Mucosa of descending colon (tissue), 3 donors: ENCODE data around the gene SYT7. TPM values are rescaled to one million over a fixed set of nuclear protein-coding genes. Genes with fewer than 3 reads are reported as not detected.

ENCODE experiments used
- ATAC-seq: fragments of 200-7000 bp; cut with Tn5 transposase; one replicate; pipeline ENCODE4 v1.9.1; 2020; ENCODE audit warnings: mild to moderate bottlenecking, moderate library complexity
- DNase-seq, 3 donors: peaks; one replicate each; pipeline ENCODE4 v3.0.0-alpha.2; 2020
- H3K36me3 ChIP-seq: fragments of 200-600 bp; one replicate; pipeline ENCODE4 v1.8.0; 2021; ENCODE audit warnings: low read depth, mild to moderate bottlenecking
- H3K4me1 ChIP-seq: fragments of 200-600 bp; one replicate; pipeline ENCODE4 v1.8.0; 2021; ENCODE audit warnings: low read depth, mild to moderate bottlenecking
- H3K4me3 ChIP-seq: fragments of 200-600 bp; one replicate; pipeline ENCODE4 v1.8.0; 2021; ENCODE audit warnings: mild to moderate bottlenecking
- H3K9me3 ChIP-seq: fragments of 200-600 bp; one replicate; pipeline ENCODE4 v1.8.0; 2021; ENCODE audit warnings: mild to moderate bottlenecking
- intact Hi-C, 2 donors: fragments of 100-400 bp; cut with DNase I in 1 of 2; cut with micrococcal nuclease in 1 of 2; formaldehyde crosslinking; loops; one replicate each; pipeline versions ENCODE4 v1.11.0 to v1.11.1; 2022; cut with DNase I, micrococcal nuclease
- total RNA-seq, 3 donors: library from RNA; stranded (reverse); fragmentation: NEBNext Ultra II Directional in 2 of 3; extraction: Animal tissue kit (Norgen Biotek cat#: 25700) in 2 of 3; gene quantifications; one replicate each; pipeline versions ENCODE4 v1.2.1 to v1.2.4, GENCODE V29; 2021 to 2023
- TF ChIP-seq, protein P1 (sequence below): fragments of 200-600 bp; IDR thresholded peaks from one replicate; pipeline ENCODE4 v1.8.0; 2022; ENCODE audit warnings: antibody characterized with exemption, mild to moderate bottlenecking
- donor health status: DM: no; HTN: no; CAD: no; lungs with moderate emphysema.
- donor health status: DM: no; HTN: no; CAD: no.
- donor health status: DM: no; HTN: yes; CAD: no.

SYT7 gene
- total RNA-seq, 3 donors from 2014 or later = 8.2 to 19.7 (median 19.0) TPM

DNA sequence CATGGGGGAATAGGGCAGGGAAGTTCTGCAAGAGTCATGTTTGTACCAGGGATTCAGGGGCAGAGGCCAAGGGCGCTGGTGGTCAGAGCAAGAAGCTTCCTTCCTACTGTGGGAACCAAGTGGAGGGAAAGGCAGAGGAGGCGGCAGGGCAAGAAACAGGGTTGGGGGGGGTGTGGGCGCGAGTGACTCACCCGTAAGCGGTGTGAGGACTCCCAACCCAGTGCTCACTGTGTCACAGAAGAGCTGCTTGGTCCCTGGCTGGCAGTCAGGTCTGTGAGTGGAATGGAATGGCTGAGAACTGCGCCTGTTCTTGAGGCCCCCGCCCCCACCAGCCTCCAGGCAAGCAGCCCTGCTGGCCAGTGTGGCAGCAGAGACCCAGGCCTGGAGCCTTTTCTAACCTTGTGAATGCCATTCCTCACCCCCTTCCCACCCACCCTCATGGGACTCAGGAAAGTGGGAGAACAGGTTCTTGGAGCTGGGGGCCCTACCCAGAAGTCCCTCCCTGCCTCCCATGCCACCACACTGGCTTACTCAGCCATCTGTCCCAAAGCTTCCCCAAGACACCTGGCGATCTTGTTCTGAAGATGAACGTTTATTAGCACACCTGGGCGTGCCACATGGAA lies 67.6 kb downstream of the SYT7 start:
- peaks cover 16% of the 10 kb centered on the region for H3K4me1 ChIP-seq
- DNase-seq (no peak), ATAC-seq (no peak)
- TF ChIP-seq, protein P1, sequence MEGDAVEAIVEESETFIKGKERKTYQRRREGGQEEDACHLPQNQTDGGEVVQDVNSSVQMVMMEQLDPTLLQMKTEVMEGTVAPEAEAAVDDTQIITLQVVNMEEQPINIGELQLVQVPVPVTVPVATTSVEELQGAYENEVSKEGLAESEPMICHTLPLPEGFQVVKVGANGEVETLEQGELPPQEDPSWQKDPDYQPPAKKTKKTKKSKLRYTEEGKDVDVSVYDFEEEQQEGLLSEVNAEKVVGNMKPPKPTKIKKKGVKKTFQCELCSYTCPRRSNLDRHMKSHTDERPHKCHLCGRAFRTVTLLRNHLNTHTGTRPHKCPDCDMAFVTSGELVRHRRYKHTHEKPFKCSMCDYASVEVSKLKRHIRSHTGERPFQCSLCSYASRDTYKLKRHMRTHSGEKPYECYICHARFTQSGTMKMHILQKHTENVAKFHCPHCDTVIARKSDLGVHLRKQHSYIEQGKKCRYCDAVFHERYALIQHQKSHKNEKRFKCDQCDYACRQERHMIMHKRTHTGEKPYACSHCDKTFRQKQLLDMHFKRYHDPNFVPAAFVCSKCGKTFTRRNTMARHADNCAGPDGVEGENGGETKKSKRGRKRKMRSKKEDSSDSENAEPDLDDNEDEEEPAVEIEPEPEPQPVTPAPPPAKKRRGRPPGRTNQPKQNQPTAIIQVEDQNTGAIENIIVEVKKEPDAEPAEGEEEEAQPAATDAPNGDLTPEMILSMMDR = no peak
- H3K36me3 ChIP-seq = no peaks in the 10 kb centered on the region
- intact Hi-C loops = no loop called here
- H3K9me3 ChIP-seq = no peaks in the 10 kb centered on the region
- H3K4me3 ChIP-seq = no peak overlapping the region

DNA sequence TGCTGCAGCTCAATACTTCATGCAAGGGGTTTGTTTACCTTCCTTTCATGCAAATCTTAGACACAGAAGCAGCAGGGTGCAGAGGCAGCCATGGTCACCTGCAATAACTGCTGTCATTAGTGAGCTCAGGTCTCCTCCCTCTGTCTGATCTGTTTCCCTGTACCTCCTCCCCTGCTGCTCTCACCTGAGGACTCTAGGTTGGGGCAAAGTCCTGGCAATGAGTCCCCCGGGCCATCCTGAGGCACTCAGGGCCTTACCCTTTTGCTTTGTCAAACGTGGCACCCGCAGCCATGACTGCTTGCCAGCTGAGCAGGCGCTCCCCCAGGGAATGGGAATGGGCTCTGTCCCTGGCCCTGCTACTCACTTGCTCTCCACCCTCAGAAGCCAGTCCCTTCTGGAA lies 68.4 kb downstream of the SYT7 start:
- Histone ChIP-seq H3K36me3 (no peaks in the 10 kb centered on the region), H3K4me3 (no peak overlapping the region), H3K4me1 (peaks cover 16% of the 10 kb centered on the region), H3K9me3 (no peaks in the 10 kb centered on the region)
- ATAC-seq (peak; percentile 18), DNase-seq (no peak)
- intact Hi-C loops = no loop called here
- TF ChIP-seq, protein P1 = no peak

DNA sequence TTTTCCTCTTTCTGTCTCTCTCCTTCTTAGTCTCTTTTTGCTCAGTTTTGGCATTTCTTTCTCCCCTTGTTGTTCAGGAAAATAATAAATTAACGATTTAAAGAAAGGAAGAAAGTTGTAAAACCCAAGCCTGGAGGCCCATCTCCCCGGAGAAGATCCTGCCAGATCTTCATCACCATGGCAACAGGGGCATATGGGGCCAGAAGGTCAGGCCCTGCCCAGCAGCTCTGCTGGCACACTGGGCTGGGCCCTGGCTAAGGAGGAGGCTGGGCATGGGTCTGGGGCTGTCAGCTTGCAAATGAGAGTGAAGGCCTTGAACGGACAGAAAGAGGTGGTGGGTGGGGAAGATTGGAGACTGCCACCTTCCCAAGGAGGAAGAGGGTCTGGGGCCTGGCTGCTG lies 69.5 kb downstream of the SYT7 start:
- TF ChIP-seq, protein P1 = no peak
- Histone ChIP-seq H3K4me1 (peaks cover 16% of the 10 kb centered on the region), H3K4me3 (no peak overlapping the region), H3K36me3 (no peaks in the 10 kb centered on the region), H3K9me3 (no peaks in the 10 kb centered on the region)
- ATAC-seq = no peak
- intact Hi-C loops = no loop called here
- DNase-seq = no peak

DNA sequence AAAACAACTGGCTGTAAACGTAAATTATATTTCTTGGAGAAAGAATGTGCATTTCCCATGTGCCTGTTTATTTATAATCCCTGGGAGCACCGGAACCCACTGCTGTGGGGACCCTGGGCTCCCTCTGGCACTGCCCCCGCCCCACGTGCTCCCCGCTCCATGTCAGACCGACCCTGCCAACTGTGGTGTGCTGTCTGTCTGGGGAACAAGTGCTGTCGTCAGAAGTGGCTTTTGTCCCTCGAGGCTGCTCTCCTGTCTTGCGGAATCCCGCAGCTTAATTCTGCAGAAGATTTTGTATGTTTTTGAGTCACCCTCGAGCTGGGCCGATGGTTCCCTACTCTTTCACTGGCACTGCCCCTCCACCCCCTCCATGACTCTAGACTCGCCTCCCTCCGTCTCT lies 69.9 kb downstream of the SYT7 start:
- no peaks in the 10 kb centered on the region for H3K9me3 ChIP-seq
- intact Hi-C loops = no loop called here
- DNase-seq (no peak), ATAC-seq (no peak)
- no peaks in the 10 kb centered on the region for H3K36me3 ChIP-seq
- TF ChIP-seq, protein P1 = no peak
- peaks cover 16% of the 10 kb centered on the region for H3K4me1 ChIP-seq
- no peak overlapping the region for H3K4me3 ChIP-seq

DNA sequence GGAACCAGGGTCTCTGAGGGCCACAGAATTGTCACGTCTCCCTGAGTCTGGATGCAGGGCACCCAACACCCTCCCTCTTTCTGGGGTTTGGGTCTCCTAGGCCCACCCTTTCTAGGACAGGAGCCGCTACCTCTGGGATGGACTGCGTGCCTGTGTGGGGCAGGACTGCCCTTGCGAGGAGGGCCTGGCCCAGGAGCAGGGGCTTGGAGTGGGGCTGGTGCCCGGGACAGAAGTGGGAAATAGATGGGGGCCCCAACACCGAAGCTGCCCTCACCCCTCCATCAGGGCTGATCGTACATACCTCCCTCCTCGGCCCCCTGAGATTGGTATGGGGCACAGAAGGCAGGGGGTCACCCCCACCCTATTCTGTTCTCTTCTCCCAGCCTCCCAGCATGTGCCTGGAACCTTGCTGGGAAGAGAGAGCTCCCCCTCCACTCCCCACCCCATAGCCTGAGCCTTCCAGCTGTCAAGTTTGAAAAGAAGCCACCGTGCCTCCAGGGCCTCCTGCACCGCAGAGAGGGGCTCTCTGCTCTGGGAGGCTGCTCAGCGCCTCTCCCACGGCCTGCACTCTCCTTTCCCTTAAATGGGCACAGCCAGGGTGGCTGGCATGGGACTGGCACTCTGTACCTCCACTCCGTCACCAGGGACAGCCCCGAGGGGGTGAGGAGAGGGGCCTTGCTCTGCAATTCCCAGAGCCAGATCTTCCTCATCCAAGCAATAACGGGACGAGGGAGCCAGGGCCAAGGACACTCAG lies 70.5 kb downstream of the SYT7 start:
- TF ChIP-seq, protein P1 = no peak
- ATAC-seq (no peak), DNase-seq (no peak)
- intact Hi-C loops = no loop called here
- no peaks in the 10 kb centered on the region for H3K36me3 ChIP-seq
- peaks cover 16% of the 10 kb centered on the region for H3K4me1 ChIP-seq
- H3K9me3 ChIP-seq = no peaks in the 10 kb centered on the region
- H3K4me3 ChIP-seq = no peak overlapping the region
